HG02870 (cell line): ENCODE data around the gene PHF2.

ENCODE experiments used
- ATAC-seq: cut with Tn5 transposase; IDR thresholded peaks from one replicate; pipeline ENCODE4 v1.9.1; 2021; ENCODE audit warnings: mild to moderate bottlenecking, moderate library complexity; ENCODE audit not compliant: unreplicated experiment

PHF2 gene

DNA sequence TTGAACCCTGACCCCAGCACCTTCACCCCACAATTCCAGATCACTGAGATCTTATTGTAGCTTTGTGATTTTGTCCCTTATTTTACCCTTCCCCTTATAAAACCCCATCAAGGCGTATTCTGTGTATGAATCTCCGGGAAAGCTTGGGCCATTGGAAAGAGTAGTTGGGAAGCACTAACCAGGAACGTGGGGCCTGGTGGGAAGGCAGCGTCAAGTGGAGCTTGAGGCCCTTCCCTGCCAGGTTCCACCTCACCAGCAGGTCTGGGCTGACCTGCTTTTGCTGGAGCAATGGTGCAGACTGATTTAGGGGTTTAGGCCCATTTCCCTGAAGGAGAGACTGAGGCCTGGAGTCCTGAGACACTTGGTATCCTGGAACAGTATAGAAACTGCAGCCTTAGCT is 9.3 kb downstream of the PHF2 start:
- ATAC-seq: no peak

- ATAC-seq: no peak
These were observed 10.1 kb downstream of the PHF2 start for GRCh38 chr9:93586290-93587057.

DNA sequence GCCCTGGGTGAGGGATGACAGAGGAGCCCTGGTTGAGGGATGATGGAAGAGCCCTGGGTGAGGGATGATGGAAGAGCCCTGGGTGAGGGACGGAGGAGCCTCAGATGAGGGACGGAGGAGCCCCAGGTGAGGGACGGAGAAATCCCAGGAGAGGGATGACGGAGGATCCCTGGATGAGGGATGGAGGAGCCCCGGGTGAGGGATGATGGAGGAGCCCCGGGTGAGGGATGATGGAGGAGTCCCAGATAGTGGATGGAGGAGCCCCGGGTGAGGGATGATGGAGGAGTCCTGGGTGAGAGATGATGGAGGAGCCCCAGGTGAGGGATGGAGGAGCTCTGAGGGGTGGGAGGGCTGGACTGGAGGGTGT is 10.9 kb downstream of the PHF2 start:
- ATAC-seq: no peak

DNA sequence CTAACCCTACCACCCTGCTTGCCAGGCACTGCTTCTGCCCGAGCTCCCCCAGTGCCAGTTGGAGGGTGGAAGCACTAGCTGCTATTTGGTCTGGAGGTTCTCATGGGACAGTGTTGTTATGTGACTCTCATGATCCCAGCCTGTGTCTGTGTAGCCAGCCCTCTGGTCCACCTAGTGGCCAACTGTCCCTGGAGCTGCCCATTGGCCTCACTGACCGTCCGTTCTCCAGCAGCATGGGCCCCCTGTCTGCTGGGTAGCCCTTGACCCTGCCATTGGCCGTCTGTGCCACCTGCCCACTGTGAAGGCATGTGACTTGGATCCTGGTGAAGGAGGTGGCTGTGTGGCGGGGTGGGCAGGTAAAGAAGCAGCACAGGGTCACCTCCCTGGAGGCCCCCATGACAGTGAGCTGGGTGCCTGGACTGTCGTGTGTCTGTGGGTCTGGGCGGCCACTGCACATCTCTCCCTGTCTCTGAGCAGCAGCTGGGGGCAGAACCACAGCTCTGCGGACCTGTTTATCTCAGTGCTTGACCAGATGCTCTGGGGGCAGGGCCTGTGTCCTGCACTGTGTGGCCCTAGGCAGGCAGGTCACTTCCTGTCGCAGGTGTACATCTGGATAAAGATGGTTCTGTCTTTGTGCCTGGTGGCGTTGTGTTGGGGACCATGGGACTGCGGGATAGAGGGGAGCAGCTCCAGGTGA is 11.4 kb downstream of the PHF2 start:
- no peak for ATAC-seq

GRCh38 chr9:93588641-93589609 is 12.5 kb downstream of the PHF2 start:
- no peak for ATAC-seq

- no peak for ATAC-seq
These were observed 13.3 kb downstream of the PHF2 start for GRCh38 chr9:93589688-93590087.

DNA sequence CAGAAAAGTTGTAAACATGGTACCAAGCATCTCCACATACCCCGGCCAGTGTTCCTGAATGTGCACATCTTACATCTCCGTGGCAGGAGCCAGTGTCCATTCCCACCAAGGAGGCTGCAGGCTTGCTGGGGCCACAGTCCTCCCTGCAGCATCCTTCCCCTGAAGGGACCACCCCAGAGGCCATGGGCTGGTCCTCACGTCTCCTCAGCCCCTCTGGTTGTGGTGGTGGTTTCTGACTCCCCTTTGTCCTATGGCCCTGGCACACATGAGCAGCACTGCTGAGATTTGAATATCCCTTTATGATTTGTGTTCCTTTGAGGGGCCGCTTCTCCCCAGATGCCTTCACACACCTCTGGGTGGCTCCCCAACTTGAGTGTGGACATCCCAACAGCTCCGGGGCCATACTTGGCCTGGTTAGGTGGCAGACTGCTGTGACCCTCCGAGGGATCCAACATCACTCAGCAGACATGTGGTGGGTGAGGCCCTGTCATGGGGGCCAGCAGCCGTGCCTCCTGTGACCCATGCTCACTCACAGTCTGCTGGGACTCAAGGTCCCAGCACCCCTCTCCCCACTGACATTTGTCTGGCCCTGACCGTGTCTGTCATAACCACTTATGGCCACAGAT is 14.3 kb downstream of the PHF2 start:
- ATAC-seq: no peak

GRCh38 chr9:93591301-93592007 is 15.1 kb downstream of the PHF2 start:
- ATAC-seq: no peak

DNA sequence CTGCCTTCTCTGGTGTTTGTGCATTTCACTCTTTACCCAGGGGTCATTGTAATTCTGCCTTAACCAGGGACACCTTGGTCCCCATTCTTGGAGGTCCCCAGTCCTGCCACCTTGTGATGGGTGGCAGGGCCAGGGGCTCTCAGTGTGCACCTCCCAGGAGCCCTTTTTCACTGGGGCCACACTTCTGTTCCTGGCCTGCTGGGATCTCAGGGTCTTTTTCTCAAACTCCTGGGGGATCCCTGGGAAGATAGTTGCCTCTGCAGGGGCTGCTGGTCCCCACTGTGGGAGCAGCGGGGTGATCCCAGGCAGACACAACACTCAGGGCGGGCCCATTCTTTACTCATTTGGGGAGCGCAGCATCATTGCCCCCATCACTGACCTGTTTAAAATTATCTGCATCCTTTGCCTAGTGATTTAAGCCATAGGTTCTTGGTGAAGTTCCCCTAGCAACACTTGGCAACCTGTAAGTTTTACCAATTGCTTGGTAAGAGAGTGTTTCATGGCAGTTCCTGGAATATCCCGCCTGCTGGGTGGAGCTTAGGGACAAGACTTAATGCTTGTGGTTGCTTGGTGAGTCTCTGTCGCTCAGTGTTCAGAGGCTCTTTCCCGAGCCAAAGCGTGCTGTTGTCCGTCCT is 15.7 kb downstream of the PHF2 start:
- no peak for ATAC-seq

- ATAC-seq: no peak
These were observed 16.2 kb downstream of the PHF2 start for GRCh38 chr9:93592643-93593021.

DNA sequence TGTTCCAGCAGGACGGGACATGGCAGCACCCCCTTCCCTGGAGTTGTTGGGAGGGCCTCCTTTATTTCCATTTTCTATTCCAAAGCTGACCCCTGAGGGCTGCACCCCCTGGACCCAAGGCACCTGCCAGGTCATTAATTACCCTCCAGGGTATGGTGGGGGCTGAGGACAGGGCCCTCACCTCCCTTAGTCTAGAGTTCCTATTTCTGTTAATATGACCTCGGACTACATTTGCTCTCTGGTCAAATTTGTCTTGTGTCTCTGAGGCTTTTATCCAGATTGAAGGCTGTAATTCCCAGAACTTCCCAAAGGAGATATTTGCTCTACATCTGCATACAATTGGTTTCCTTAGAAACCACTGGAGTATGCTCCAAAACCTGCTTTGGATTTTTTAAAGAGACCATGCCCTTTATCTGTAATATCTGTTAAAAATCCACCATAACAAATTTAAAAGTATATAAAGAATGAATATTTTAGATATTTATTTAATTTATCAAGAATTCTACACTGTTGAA is 16.8 kb downstream of the PHF2 start:
- ATAC-seq: no peak

- no peak for ATAC-seq
These were observed 17.8 kb downstream of the PHF2 start for GRCh38 chr9:93594041-93594756.

- no peak for ATAC-seq
These were observed 19.1 kb downstream of the PHF2 start for GRCh38 chr9:93595461-93595860.

DNA sequence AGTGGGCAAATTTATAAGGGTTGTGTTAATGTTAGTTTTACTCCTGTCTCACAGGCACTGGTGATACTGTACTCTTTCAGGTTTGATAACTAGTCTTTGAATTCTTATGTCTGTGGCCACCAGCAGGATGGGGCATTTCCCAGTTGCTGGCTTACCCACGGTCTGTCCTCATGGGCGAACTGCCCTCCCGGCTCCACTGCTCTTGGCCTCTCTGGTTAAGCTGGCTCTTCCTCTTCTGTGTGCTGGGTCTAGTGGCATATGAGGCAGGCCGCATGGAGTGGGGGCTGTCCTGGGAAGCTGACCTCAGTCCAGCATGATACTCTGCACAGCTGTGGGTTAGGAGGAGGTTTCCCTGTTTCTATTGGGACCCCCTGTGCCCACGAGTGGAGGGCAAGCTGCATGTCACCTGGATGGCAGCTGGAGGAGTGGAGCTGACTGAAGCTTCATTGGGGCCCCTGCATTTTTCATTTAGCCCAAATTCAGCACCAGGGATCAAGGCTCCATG is 19.5 kb downstream of the PHF2 start:
- no peak for ATAC-seq

GRCh38 chr9:93596399-93596798 is 20.0 kb downstream of the PHF2 start:
- ATAC-seq: no peak

DNA sequence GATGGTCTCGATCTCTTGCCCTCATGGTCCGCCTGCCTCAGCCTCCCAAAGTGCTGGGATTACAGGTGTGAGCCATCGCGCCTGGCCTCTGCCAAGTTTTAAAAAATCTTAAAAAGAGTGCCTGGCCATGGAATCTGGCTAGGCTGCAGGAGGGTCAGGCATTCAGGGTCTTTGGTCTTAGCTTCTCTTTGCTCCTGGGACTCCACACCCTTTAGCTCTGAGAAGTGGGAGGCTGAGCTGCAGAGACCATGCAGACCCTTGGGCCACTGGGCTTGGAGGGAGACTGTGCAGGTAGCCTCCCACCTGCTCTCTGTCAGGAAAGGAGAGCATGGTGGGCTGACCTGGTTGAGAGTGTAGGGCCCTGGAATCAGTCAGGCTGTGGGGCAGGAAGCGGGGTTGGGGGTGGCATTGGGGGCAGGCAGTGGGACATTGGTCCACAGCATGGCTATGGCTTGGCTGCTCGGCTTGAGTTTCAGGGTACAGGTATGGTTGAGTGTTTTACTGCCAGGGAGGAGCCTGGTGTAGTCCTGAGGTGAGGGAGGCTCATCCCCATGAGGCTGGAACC is 20.8 kb downstream of the PHF2 start:
- ATAC-seq: no peak

GRCh38 chr9:93597871-93598646 is 21.7 kb downstream of the PHF2 start:
- ATAC-seq: no peak
